Neuronal stem cell (in vitro differentiated cells): ENCODE results near the gene MTUS2.

ENCODE experiments used
- DNase-seq: peaks from one replicate; pipeline ENCODE4 v3.0.0-alpha.2; 2013; ENCODE audit warnings: low spot score
- H2AFZ ChIP-seq: one replicate; pipeline ENCODE4 v1.6.1; 2013; ENCODE audit warnings: mild to moderate bottlenecking, low read length, inconsistent platforms
- H2AK5ac ChIP-seq: 2 replicates; pipeline ENCODE4 v1.6.1; 2013; ENCODE audit warnings: low read depth, mild to moderate bottlenecking, inconsistent platforms, low read length, moderate library complexity, mixed read lengths
- H2BK120ac ChIP-seq: 2 replicates; pipeline ENCODE4 v1.6.1; 2013; ENCODE audit warnings: low read depth, mild to moderate bottlenecking, inconsistent platforms, low read length, moderate library complexity, mixed read lengths
- H2BK12ac ChIP-seq: one replicate; pipeline ENCODE4 v1.6.1; 2013; ENCODE audit warnings: low read length, inconsistent platforms
- H2BK15ac ChIP-seq: 2 replicates; pipeline ENCODE4 v1.6.1; 2013; ENCODE audit warnings: mild to moderate bottlenecking, low read length, inconsistent platforms, mixed read lengths
- H2BK5ac ChIP-seq: one replicate; pipeline ENCODE4 v1.6.1; 2013; ENCODE audit warnings: inconsistent platforms, mild to moderate bottlenecking, low read length, moderate library complexity
- H3K14ac ChIP-seq: one replicate; pipeline ENCODE4 v1.6.1; 2013; ENCODE audit warnings: low read length, inconsistent platforms
- H3K18ac ChIP-seq: 2 replicates; pipeline ENCODE4 v1.6.1; 2013; ENCODE audit warnings: low read length, inconsistent platforms
- H3K23ac ChIP-seq: 2 replicates; pipeline ENCODE4 v1.6.1; 2013; ENCODE audit warnings: low read depth, mild to moderate bottlenecking, mixed read lengths, low read length, inconsistent platforms; ENCODE audit not compliant: poor library complexity
- H3K27ac ChIP-seq: replicated peaks from 3 replicates; pipeline ENCODE4 v1.5.1; 2013; ENCODE audit warnings: low read length, inconsistent platforms
- H3K27me3 ChIP-seq, 3 experiments: 2 replicates each; pipeline ENCODE4 v1.6.1; 2013; ENCODE audit warnings: low read length in 3 of 3, mild to moderate bottlenecking in 2 of 3, inconsistent platforms in 1 of 3, low read depth in 1 of 3, mixed read lengths in 1 of 3, moderate library complexity in 1 of 3; ENCODE audit not compliant: control insufficient read depth in 3 of 3, insufficient read depth in 3 of 3
- H3K36me3 ChIP-seq, 2 donors: replicated peaks in 1 of 2; 2 replicates each; pipeline ENCODE4 v1.6.1; 2013; ENCODE audit warnings: low read length in 2 of 2; ENCODE audit not compliant: control insufficient read depth in 2 of 2, insufficient read depth in 2 of 2
- H3K4ac ChIP-seq: 2 replicates; pipeline ENCODE4 v1.6.1; 2013; ENCODE audit warnings: inconsistent platforms, mild to moderate bottlenecking, low read length, moderate library complexity
- H3K4me1 ChIP-seq, 2 donors: 1 replicate in 1 of 2; 2 replicates in 1 of 2; pipeline ENCODE4 v1.6.1; 2013; ENCODE audit warnings: low read length in 2 of 2, low read depth in 1 of 2; ENCODE audit not compliant: control insufficient read depth in 2 of 2, insufficient read depth in 1 of 2
- H3K4me2 ChIP-seq: one replicate; pipeline ENCODE4 v1.6.1; 2013; ENCODE audit warnings: mild to moderate bottlenecking, low read length, inconsistent platforms; ENCODE audit not compliant: insufficient read depth, poor library complexity, severe bottlenecking
- H3K4me3 ChIP-seq, 2 donors: 2 replicates each; pipeline ENCODE4 v1.5.1; 2013; ENCODE audit warnings: low read length in 2 of 2, mild to moderate bottlenecking in 2 of 2, inconsistent platforms in 1 of 2, moderate library complexity in 1 of 2
- H3K79me1 ChIP-seq: one replicate; pipeline ENCODE4 v1.6.1; 2013; ENCODE audit warnings: low read depth, mild to moderate bottlenecking, inconsistent platforms, low read length, moderate library complexity
- H3K9ac ChIP-seq: one replicate; pipeline ENCODE4 v1.6.1; 2013; ENCODE audit warnings: mild to moderate bottlenecking, low read depth, low read length, inconsistent platforms; ENCODE audit not compliant: poor library complexity
- H3K9me3 ChIP-seq, 2 donors: replicated peaks in 1 of 2; 2 replicates each; pipeline versions ENCODE3 to v1.6.1; 2013; ENCODE audit warnings: low read length in 2 of 2, mild to moderate bottlenecking in 2 of 2, inconsistent platforms in 1 of 2, low read depth in 1 of 2, mixed read lengths in 1 of 2, moderate library complexity in 1 of 2; ENCODE audit not compliant: control insufficient read depth in 2 of 2, insufficient read depth in 1 of 2
- H4K8ac ChIP-seq: one replicate; pipeline ENCODE4 v1.6.1; 2013; ENCODE audit warnings: low read depth, mild to moderate bottlenecking, inconsistent platforms, low read length, moderate library complexity
- H4K91ac ChIP-seq: one replicate; pipeline ENCODE4 v1.6.1; 2013; ENCODE audit warnings: low read length, low read depth, mild to moderate bottlenecking, inconsistent platforms; ENCODE audit not compliant: poor library complexity
- WGBS, 2 donors: extraction: QIAGEN DNeasy Blood & Tissue Kit; methylation state at CpG; one replicate each; pipeline ENCODE4 v1.1.7; 2013; ENCODE audit warnings: missing lambda C conversion rate in 2 of 2, mixed read lengths in 1 of 2; ENCODE audit not compliant: insufficient read length in 2 of 2, insufficient replicate concordance in 1 of 2; ENCODE audit errors: extremely low coverage in 2 of 2; 5-methylcytosine and 5-hydroxymethylcytosine counted together

Gene MTUS2

GRCh38 chr13:29379281-29379680 is 559.1 kb downstream of the MTUS2 start:
- DNase-seq, result no peak
- Histone ChIP-seq H3K23ac (no peak overlapping the region), H3K4me1 (no peaks in the 10 kb centered on the region), H3K27ac (no peak overlapping the region), H4K91ac (no peak overlapping the region), H3K4ac (no peak overlapping the region), H3K18ac (no peak overlapping the region), H3K9ac (no peak overlapping the region), H3K36me3 (no peaks in the 10 kb centered on the region), H2AFZ (no peak overlapping the region), H3K14ac (no peak overlapping the region), H3K9me3 (no peaks in the 10 kb centered on the region), H2BK5ac (no peak overlapping the region), H2BK15ac (no peak overlapping the region), H4K8ac (no peak overlapping the region), H3K79me1 (no peaks in the 10 kb centered on the region), H2BK120ac (no peak overlapping the region), H2BK12ac (no peak overlapping the region), H3K4me2 (no peak overlapping the region), H2AK5ac (no peak overlapping the region), H3K27me3 (no peaks in the 10 kb centered on the region), H3K4me3 (no peak overlapping the region)
- WGBS, 2 donors, result no CpG with 5 or more reads among the region's 4 CpGs

GRCh38 chr13:29379865-29380264 is 559.7 kb downstream of the MTUS2 start:
- H3K4me2 ChIP-seq, result no peak overlapping the region
- DNase-seq, result no peak
- no CpG with 5 or more reads among the region's 1 CpG for WGBS, 2 donors

GRCh38 chr13:29382021-29382420 is 561.9 kb downstream of the MTUS2 start:
- Histone ChIP-seq H3K36me3 (no peaks in the 10 kb centered on the region), H3K4me1 (no peaks in the 10 kb centered on the region), H3K79me1 (no peaks in the 10 kb centered on the region), H2BK12ac (no peak overlapping the region), H3K27ac (no peak overlapping the region), H4K8ac (no peak overlapping the region), H2BK120ac (no peak overlapping the region), H2AFZ (no peak overlapping the region), H3K4me3 (peak overlapping the region in 1 of 2 donors; percentile 18), H3K4me2 (no peak overlapping the region), H2BK15ac (no peak overlapping the region), H2BK5ac (no peak overlapping the region), H3K18ac (no peak overlapping the region), H4K91ac (no peak overlapping the region), H3K23ac (no peak overlapping the region), H3K9ac (no peak overlapping the region), H3K27me3 (no peaks in the 10 kb centered on the region), H3K4ac (no peak overlapping the region), H3K9me3 (no peaks in the 10 kb centered on the region), H3K14ac (no peak overlapping the region), H2AK5ac (no peak overlapping the region)
- 100% methylated on average over 2 of the region's 6 CpGs; no CpG with 5 or more reads in 1 of the 2 donors for WGBS, 2 donors
- no peak for DNase-seq

More at GRCh38 chr13:29379865-29380264, 559.7 kb downstream of the MTUS2 start:
- H2AK5ac ChIP-seq, result no peak overlapping the region
- no peaks in the 10 kb centered on the region for H3K36me3 ChIP-seq
- H3K9ac ChIP-seq, result no peak overlapping the region
- H3K27me3 ChIP-seq, result no peaks in the 10 kb centered on the region
- H4K91ac ChIP-seq, result no peak overlapping the region
- no peak overlapping the region for H3K14ac ChIP-seq
- H3K27ac ChIP-seq, result no peak overlapping the region
- H4K8ac ChIP-seq, result no peak overlapping the region
- no peak overlapping the region for H3K23ac ChIP-seq
- no peaks in the 10 kb centered on the region for H3K9me3 ChIP-seq
- H3K4ac ChIP-seq, result no peak overlapping the region
- H2AFZ ChIP-seq, result no peak overlapping the region
- no peaks in the 10 kb centered on the region for H3K4me1 ChIP-seq
- no peak overlapping the region for H3K4me3 ChIP-seq
- H3K18ac ChIP-seq, result no peak overlapping the region
- H2BK120ac ChIP-seq, result no peak overlapping the region
- H2BK15ac ChIP-seq, result no peak overlapping the region
- no peaks in the 10 kb centered on the region for H3K79me1 ChIP-seq
- no peak overlapping the region for H2BK5ac ChIP-seq
- H2BK12ac ChIP-seq, result no peak overlapping the region

GRCh38 chr13:29383476-29383875 is 563.3 kb downstream of the MTUS2 start:
- no peak overlapping the region for H2AFZ ChIP-seq
- no peak overlapping the region for H2BK15ac ChIP-seq
- no peak overlapping the region for H2AK5ac ChIP-seq
- no peaks in the 10 kb centered on the region for H3K27me3 ChIP-seq
- no peaks in the 10 kb centered on the region for H3K9me3 ChIP-seq
- H3K4me1 ChIP-seq, result no peaks in the 10 kb centered on the region
- H3K23ac ChIP-seq, result no peak overlapping the region
- no peak overlapping the region for H3K4me3 ChIP-seq
- no CpG with 5 or more reads among the region's 5 CpGs for WGBS, 2 donors
- H3K9ac ChIP-seq, result no peak overlapping the region
- no peak overlapping the region for H4K8ac ChIP-seq
- H3K4me2 ChIP-seq, result no peak overlapping the region
- H3K36me3 ChIP-seq, result no peaks in the 10 kb centered on the region
- DNase-seq, result no peak
- H2BK5ac ChIP-seq, result no peak overlapping the region
- no peak overlapping the region for H3K18ac ChIP-seq
- no peak overlapping the region for H4K91ac ChIP-seq
- H3K79me1 ChIP-seq, result no peaks in the 10 kb centered on the region
- H3K14ac ChIP-seq, result no peak overlapping the region
- no peak overlapping the region for H2BK12ac ChIP-seq
- H2BK120ac ChIP-seq, result no peak overlapping the region
- H3K27ac ChIP-seq, result no peak overlapping the region
- H3K4ac ChIP-seq, result no peak overlapping the region
